OCI-LY3 (cell line): ENCODE results near the gene PLEKHG3.

Experiments
- H2AFZ ChIP-seq: fragments of 200-600, 300-600 bp; shearing (Covaris generic); 2 replicates; pipeline ENCODE4 v1.6.0; 2014; ENCODE audit warnings: antibody characterized with exemption, low read depth, low read length
- H3K27ac ChIP-seq: fragments of 200-600, 300-600 bp; sonication (generic); 2 replicates; pipeline ENCODE4 v1.5.1; 2014; ENCODE audit warnings: mild to moderate bottlenecking, low read length, moderate library complexity, mixed read lengths
- H3K27me3 ChIP-seq: fragments of 200-600, 300-600 bp; sonication (generic); 2 replicates; pipeline ENCODE4 v1.6.1; 2014; ENCODE audit warnings: low read depth, low read length, mixed read lengths
- H3K36me3 ChIP-seq: fragments of 200-600, 300-600 bp; sonication (generic); replicated peaks from 2 replicates; pipeline ENCODE3; 2014; ENCODE audit warnings: low read depth, low read length, mixed read lengths
- H3K4me1 ChIP-seq: fragments of 300-600, 200-600 bp; sonication (generic); 2 replicates; pipeline ENCODE4 v1.6.1; 2014; ENCODE audit warnings: low read length, mixed read lengths
- H3K4me2 ChIP-seq: fragments of 200-600, 300-600 bp; sonication (generic); 2 replicates; pipeline ENCODE4 v1.6.1; 2014; ENCODE audit warnings: low read length, mixed read lengths
- H3K4me3 ChIP-seq: fragments of 300-600, 200-600 bp; sonication (generic); 2 replicates; pipeline ENCODE4 v1.5.1; 2014; ENCODE audit warnings: antibody characterized with exemption, mild to moderate bottlenecking, low read length, moderate library complexity
- H3K79me2 ChIP-seq: fragments of 300-600, 200-600 bp; shearing (Covaris generic); 2 replicates; pipeline ENCODE4 v1.6.1; 2014; ENCODE audit warnings: mild to moderate bottlenecking, low read length, mixed read lengths
- H3K9ac ChIP-seq: fragments of 300-600, 200-600 bp; shearing (Covaris generic); 2 replicates; pipeline ENCODE4 v1.6.0; 2014; ENCODE audit warnings: mild to moderate bottlenecking, low read length, moderate library complexity
- H3K9me3 ChIP-seq: fragments of 200-600, 300-600 bp; shearing (Covaris generic); 2 replicates; pipeline ENCODE4 v1.6.1; 2014; ENCODE audit warnings: low read length, mixed read lengths; ENCODE audit not compliant: insufficient read depth
- H4K20me1 ChIP-seq: fragments of 200-600, 300-600 bp; sonication (generic); 2 replicates; pipeline ENCODE4 v1.6.1; 2016; ENCODE audit warnings: low read length, mixed read lengths; ENCODE audit not compliant: insufficient read depth
- CTCF ChIP-seq: fragments of 200-600, 300-600 bp; sonication (generic); IDR thresholded peaks from 2 replicates; pipeline ENCODE4 v1.5.1; 2014; ENCODE audit warnings: antibody characterized with exemption, low read length, low read depth
- EZH2phosphoT487 ChIP-seq: fragments of 200-600 bp; shearing (Covaris generic); IDR thresholded peaks from 2 replicates; pipeline ENCODE4 v1.6.1; 2018; ENCODE audit warnings: antibody characterized with exemption, mixed run types, low read depth

The PLEKHG3 gene

GRCh38 chr14:64708148-64709004 is 4.2 kb downstream of the PLEKHG3 start:
- no peaks in the 10 kb centered on the region for H3K36me3 ChIP-seq
- H4K20me1 ChIP-seq, result no peaks in the 10 kb centered on the region
- H2AFZ ChIP-seq, result 0 out of 2 replicates have a peak overlapping the region, but pooled peaks have one; percentile 30
- no peak for TF ChIP-seq CTCF
- TF ChIP-seq EZH2phosphoT487, result no peak
- no peak overlapping the region for H3K9ac ChIP-seq
- no peaks in the 10 kb centered on the region for H3K79me2 ChIP-seq
- H3K4me2 ChIP-seq, result peak overlapping the region; percentile 26
- H3K27me3 ChIP-seq, result peaks cover 9% of the 10 kb centered on the region; the same call in 1 of the 2 replicates
- H3K4me3 ChIP-seq, result no peak overlapping the region
- peaks cover 4% of the 10 kb centered on the region; the same call in 1 of the 2 replicates for H3K9me3 ChIP-seq
- H3K4me1 ChIP-seq, result no peaks in the 10 kb centered on the region
- no peak overlapping the region for H3K27ac ChIP-seq

- H4K20me1 ChIP-seq, result no peaks in the 10 kb centered on the region
- no peaks in the 10 kb centered on the region for H3K36me3 ChIP-seq
- H2AFZ ChIP-seq, result no peak overlapping the region
- TF ChIP-seq CTCF (no peak), EZH2phosphoT487 (no peak)
- no peak overlapping the region for H3K9ac ChIP-seq
- no peaks in the 10 kb centered on the region for H3K79me2 ChIP-seq
- peaks cover 7% of the 10 kb centered on the region; the same call in 1 of the 2 replicates for H3K27me3 ChIP-seq
- no peak overlapping the region for H3K27ac ChIP-seq
- H3K9me3 ChIP-seq, result peaks cover 8% of the 10 kb centered on the region; the same call in 1 of the 2 replicates
- no peak overlapping the region for H3K4me3 ChIP-seq
- no peaks in the 10 kb centered on the region for H3K4me1 ChIP-seq
- no peak overlapping the region for H3K4me2 ChIP-seq
Measured at GRCh38 chr14:64709126-64709525, 4.9 kb downstream of the PLEKHG3 start.

- peaks cover 13% of the 10 kb centered on the region; the same call in 1 of the 2 replicates for H3K9me3 ChIP-seq
- peaks cover 7% of the 10 kb centered on the region; the same call in 1 of the 2 replicates for H3K27me3 ChIP-seq
- no peaks in the 10 kb centered on the region for H4K20me1 ChIP-seq
- H3K9ac ChIP-seq, result no peak overlapping the region
- no peaks in the 10 kb centered on the region for H3K4me1 ChIP-seq
- H3K36me3 ChIP-seq, result no peaks in the 10 kb centered on the region
- H3K79me2 ChIP-seq, result no peaks in the 10 kb centered on the region
- no peak overlapping the region for H3K27ac ChIP-seq
- no peak for TF ChIP-seq EZH2phosphoT487
- no peak for TF ChIP-seq CTCF
- no peak overlapping the region for H3K4me2 ChIP-seq
- no peak overlapping the region for H2AFZ ChIP-seq
- H3K4me3 ChIP-seq, result no peak overlapping the region
Measured at GRCh38 chr14:64711039-64711438, 6.8 kb downstream of the PLEKHG3 start.

GRCh38 chr14:64713677-64714076 is 9.5 kb downstream of the PLEKHG3 start:
- peaks cover 7% of the 10 kb centered on the region; the same call in 1 of the 2 replicates for H3K27me3 ChIP-seq
- H2AFZ ChIP-seq, result no peak overlapping the region
- H3K27ac ChIP-seq, result no peak overlapping the region
- H3K4me1 ChIP-seq, result no peaks in the 10 kb centered on the region
- TF ChIP-seq CTCF, result no peak
- no peak for TF ChIP-seq EZH2phosphoT487
- peaks cover 13% of the 10 kb centered on the region; the same call in 1 of the 2 replicates for H3K9me3 ChIP-seq
- no peaks in the 10 kb centered on the region for H3K79me2 ChIP-seq
- no peak overlapping the region for H3K4me2 ChIP-seq
- no peak overlapping the region for H3K4me3 ChIP-seq
- H4K20me1 ChIP-seq, result no peaks in the 10 kb centered on the region
- H3K36me3 ChIP-seq, result no peaks in the 10 kb centered on the region
- no peak overlapping the region for H3K9ac ChIP-seq
